Right lobe of liver (tissue), 6 donors: ENCODE results near the gene GGNBP2. TPM values are rescaled to one million over a fixed set of nuclear protein-coding genes. Genes with fewer than 3 reads are reported as not detected.
"Not testable (repeated sequence)": the region's sequence is repeated elsewhere in the genome, so short reads cannot be mapped to it uniquely, and the experiment has no call there.

Source experiments
- ATAC-seq, 4 donors: fragments of 200-7000 bp; cut with Tn5 transposase; one replicate each; pipeline ENCODE4 v1.9.1; 2020; ENCODE audit warnings: mild to moderate bottlenecking in 4 of 4, moderate library complexity in 4 of 4
- DNase-seq, 3 donors: peaks; one replicate each; pipeline ENCODE4 v3.0.0-alpha.2; 2020
- H3K27ac ChIP-seq, 3 donors: fragments of 200-600 bp; one replicate each; pipeline ENCODE4 v1.8.0; 2022
- H3K27me3 ChIP-seq, 2 donors: fragments of 200-600 bp; one replicate each; pipeline ENCODE4 v1.8.0; 2022
- H3K36me3 ChIP-seq, 4 donors: fragments of 200-600 bp; sonication (generic) in 1 of 4; one replicate each; pipeline versions ENCODE4 v1.5.1 to v1.8.0; 2017 to 2022; ENCODE audit warnings: control low read depth in 1 of 4
- H3K4me1 ChIP-seq, 4 donors: fragments of 200-600 bp; sonication (generic) in 1 of 4; one replicate each; pipeline versions ENCODE4 v1.5.1 to v1.8.0; 2017 to 2022; ENCODE audit warnings: control low read depth in 1 of 4
- H3K4me3 ChIP-seq, 3 donors: fragments of 200-600 bp; one replicate each; pipeline ENCODE4 v1.8.0; 2022
- H3K9me3 ChIP-seq, 4 donors: fragments of 200-600 bp; sonication (generic) in 1 of 4; one replicate each; pipeline versions ENCODE4 v1.5.1 to v1.8.0; 2017 to 2022; ENCODE audit warnings: control low read depth in 1 of 4
- POLR2A ChIP-seq: fragments of 450-650 bp; IDR thresholded peaks from one replicate; pipeline ENCODE4 v1.6.1; 2017; ENCODE audit warnings: antibody characterized with exemption, mild to moderate bottlenecking
- WGBS: methylation state at CpG from one replicate; pipeline ENCODE4 v1.1.6; 2018; ENCODE audit warnings: low coverage, low lambda C conversion rate; ENCODE audit not compliant: insufficient coverage; ENCODE audit errors: missing lambda C conversion rate; 5-methylcytosine and 5-hydroxymethylcytosine counted together
- intact Hi-C, 2 donors: fragments of 100-400 bp; cut with DNase I; formaldehyde crosslinking; loops; one replicate each; pipeline versions ENCODE4 v1.11.2 to v1.14.1; 2022
- total RNA-seq, 6 experiments: library from RNA; depleted of rRNA in 2 of 6; stranded (reverse); fragments of >200 nt in 2 of 6; fragmentation: NEBNext Ultra II Directional in 3 of 6; extraction: Animal tissue kit (Norgen Biotek cat#: 25700) in 3 of 6; gene quantifications; one replicate each; pipeline versions ENCODE4 v1.1.0 to v1.2.4, GENCODE V29; 2016 to 2023
- TF ChIP-seq, protein P1 (sequence below), 4 donors: fragments of 200-600 bp in 3 of 4; fragments of 450-650 bp in 1 of 4; IDR thresholded peaks; one replicate each; pipeline versions ENCODE4 v1.5.1 to v1.8.0; 2016 to 2022; ENCODE audit warnings: antibody characterized with exemption in 4 of 4, mild to moderate bottlenecking in 2 of 4
- donor health status: DM: no; HTN: yes; CAD: no.
- donor health status: DM: no; HTN: no; CAD: no.
- donor health status: DM: no; HTN: no; CAD: no.
- donor health status: DM: no; HTN: yes; CAD: no.
- donor health status: DM: no; HTN: yes; CAD: no.

GGNBP2 gene
- total RNA-seq, 6 experiments from 2014 or later = 24.3 to 39.6 (median 35.3) TPM

- 91% methylated on average over 8 of the region's 11 CpGs for WGBS
- Histone ChIP-seq H3K36me3 (peaks cover 0 to 7% (median 5%) of the 10 kb centered on the region in 4 donors), H3K27ac (no peak overlapping the region), H3K4me1 (no peaks in the 10 kb centered on the region), H3K9me3 (no peaks in the 10 kb centered on the region), H3K4me3 (no peak overlapping the region), H3K27me3 (no peaks in the 10 kb centered on the region)
- ATAC-seq (no peak), DNase-seq (no peak)
- intact Hi-C loops = no loop called here
- TF ChIP-seq POLR2A = no peak
These were observed 37.9 kb upstream of the GGNBP2 start for GRCh38 chr17:36506831-36507230.

GRCh38 chr17:36507266-36507665 is 37.5 kb upstream of the GGNBP2 start:
- H3K27ac ChIP-seq = no peak overlapping the region
- no peaks in the 10 kb centered on the region for H3K27me3 ChIP-seq
- no peaks in the 10 kb centered on the region for H3K9me3 ChIP-seq
- WGBS = 93% methylated on average over 4 of the region's 6 CpGs
- H3K4me3 ChIP-seq = no peak overlapping the region
- ATAC-seq (no peak), DNase-seq (no peak)
- intact Hi-C loops = no loop called here
- no peaks in the 10 kb centered on the region for H3K4me1 ChIP-seq
- TF ChIP-seq, protein P1, sequence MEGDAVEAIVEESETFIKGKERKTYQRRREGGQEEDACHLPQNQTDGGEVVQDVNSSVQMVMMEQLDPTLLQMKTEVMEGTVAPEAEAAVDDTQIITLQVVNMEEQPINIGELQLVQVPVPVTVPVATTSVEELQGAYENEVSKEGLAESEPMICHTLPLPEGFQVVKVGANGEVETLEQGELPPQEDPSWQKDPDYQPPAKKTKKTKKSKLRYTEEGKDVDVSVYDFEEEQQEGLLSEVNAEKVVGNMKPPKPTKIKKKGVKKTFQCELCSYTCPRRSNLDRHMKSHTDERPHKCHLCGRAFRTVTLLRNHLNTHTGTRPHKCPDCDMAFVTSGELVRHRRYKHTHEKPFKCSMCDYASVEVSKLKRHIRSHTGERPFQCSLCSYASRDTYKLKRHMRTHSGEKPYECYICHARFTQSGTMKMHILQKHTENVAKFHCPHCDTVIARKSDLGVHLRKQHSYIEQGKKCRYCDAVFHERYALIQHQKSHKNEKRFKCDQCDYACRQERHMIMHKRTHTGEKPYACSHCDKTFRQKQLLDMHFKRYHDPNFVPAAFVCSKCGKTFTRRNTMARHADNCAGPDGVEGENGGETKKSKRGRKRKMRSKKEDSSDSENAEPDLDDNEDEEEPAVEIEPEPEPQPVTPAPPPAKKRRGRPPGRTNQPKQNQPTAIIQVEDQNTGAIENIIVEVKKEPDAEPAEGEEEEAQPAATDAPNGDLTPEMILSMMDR (IDR thresholded peaks at IDR 0.05) = no peak
- no peak for TF ChIP-seq POLR2A
- peaks cover 0 to 7% (median 5%) of the 10 kb centered on the region in 4 donors for H3K36me3 ChIP-seq

- H3K9me3 ChIP-seq, ATAC-seq, DNase-seq, H3K4me1 ChIP-seq, H3K4me3 ChIP-seq, H3K36me3 ChIP-seq, H3K27ac ChIP-seq, intact Hi-C loops, H3K27me3 ChIP-seq: not testable (repeated sequence)
- 100% methylated on average over 2 of the region's 2 CpGs for WGBS
These were observed 36.3 kb upstream of the GGNBP2 start for GRCh38 chr17:36508439-36508838.

DNA sequence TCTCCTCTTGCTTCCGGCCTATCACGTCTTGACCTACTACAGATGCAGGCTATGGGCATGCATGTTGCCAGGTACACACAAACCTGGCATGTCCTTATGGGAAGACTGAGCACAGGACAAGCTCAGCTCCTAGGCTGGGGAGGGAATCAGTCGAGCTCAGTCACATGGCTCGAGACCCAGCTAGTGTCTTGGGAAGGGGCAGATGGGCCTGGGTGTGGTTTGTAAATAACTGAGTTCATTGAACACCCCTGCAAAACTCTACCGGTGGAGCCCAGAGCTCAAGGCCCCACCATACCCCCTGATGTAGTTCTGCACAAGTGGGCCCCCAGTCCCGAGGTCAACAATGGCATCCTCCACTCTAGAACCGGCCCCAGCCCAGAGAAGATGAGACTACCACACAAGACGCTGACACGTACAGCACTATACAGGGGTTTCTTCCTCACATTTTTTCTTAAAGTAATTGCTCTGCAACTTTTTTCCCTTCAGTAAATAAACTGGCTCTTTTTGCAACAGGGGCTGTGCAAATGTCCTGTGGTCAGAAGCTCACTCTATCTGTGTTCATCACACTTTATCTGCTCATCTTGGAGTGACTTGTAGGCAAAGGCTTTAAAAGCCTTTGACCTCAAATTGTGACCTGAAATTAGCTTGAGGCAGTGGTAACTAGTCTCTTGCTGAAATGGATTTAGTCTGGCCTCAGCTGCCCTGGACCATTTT is 35.3 kb upstream of the GGNBP2 start:
- H3K27ac ChIP-seq = no peak overlapping the region
- TF ChIP-seq, protein P1 (IDR thresholded peaks at IDR 0.05) = no peak
- no peak for TF ChIP-seq POLR2A
- no peak for DNase-seq
- no peaks in the 10 kb centered on the region for H3K9me3 ChIP-seq
- no peaks in the 10 kb centered on the region for H3K4me1 ChIP-seq
- peaks cover 0 to 7% (median 5%) of the 10 kb centered on the region in 4 donors for H3K36me3 ChIP-seq
- ATAC-seq = no peak
- no peaks in the 10 kb centered on the region for H3K27me3 ChIP-seq
- intact Hi-C loops = no loop called here
- 100% methylated on average over 4 of the region's 9 CpGs for WGBS
- H3K4me3 ChIP-seq = no peak overlapping the region

DNA sequence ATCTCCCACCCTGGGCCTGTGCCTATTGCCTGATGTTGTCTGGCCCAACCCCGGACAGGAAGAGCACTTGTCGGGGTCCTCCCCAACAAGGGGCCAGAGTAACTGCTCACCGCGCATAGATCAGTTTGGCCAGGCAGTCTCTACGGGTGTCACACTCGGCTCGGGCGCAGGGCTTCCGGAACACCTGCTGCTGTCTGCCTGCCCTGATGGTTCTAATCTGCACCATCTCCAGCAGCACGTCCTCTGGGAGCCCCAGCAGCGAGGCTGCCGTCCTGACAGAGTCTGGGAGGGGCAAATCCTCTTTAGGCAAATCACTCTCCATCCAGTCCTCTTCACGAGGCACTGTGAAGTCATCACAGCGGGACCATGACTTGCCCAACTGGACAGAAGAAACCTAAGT is 34.1 kb upstream of the GGNBP2 start:
- TF ChIP-seq, protein P1 (IDR thresholded peaks at IDR 0.05) = no peak
- no peak for TF ChIP-seq POLR2A
- ATAC-seq (no peak), DNase-seq (no peak)
- no CpG with 5 or more reads among the region's 14 CpGs for WGBS
- Histone ChIP-seq H3K36me3 (peaks cover 0 to 7% (median 1%) of the 10 kb centered on the region in 4 donors), H3K27ac (no peak overlapping the region), H3K4me1 (no peaks in the 10 kb centered on the region), H3K27me3 (no peaks in the 10 kb centered on the region), H3K4me3 (no peak overlapping the region), H3K9me3 (no peaks in the 10 kb centered on the region)
- intact Hi-C loops = no loop called here
